Neutrophil (primary cell): ENCODE measurements around the gene WNT2B.

Source experiments
- H3K27ac ChIP-seq: fragments of 200-600 bp; sonication (generic); 2 replicates; pipeline ENCODE4 v1.5.1; 2016; ENCODE audit warnings: mild to moderate bottlenecking, moderate library complexity
- H3K27me3 ChIP-seq: fragments of 200-600 bp; sonication (generic); 2 replicates; pipeline ENCODE4 v1.6.0; 2016; ENCODE audit warnings: mild to moderate bottlenecking
- H3K36me3 ChIP-seq: fragments of 200-600 bp; sonication (generic); 2 replicates; pipeline ENCODE4 v1.5.1; 2017
- H3K4me1 ChIP-seq, 2 experiments: fragments of 200-600 bp in 1 of 2; sonication (generic) in 1 of 2; 1 replicate in 1 of 2; 2 replicates in 1 of 2; pipeline versions ENCODE4 v1.5.1 to v1.6.1; 2013 to 2016; ENCODE audit warnings: low read depth in 1 of 2, low read length in 1 of 2, mild to moderate bottlenecking in 1 of 2, moderate library complexity in 1 of 2; ENCODE audit not compliant: control insufficient read depth in 1 of 2, insufficient read depth in 1 of 2
- H3K4me3 ChIP-seq, 2 experiments: fragments of 200-600 bp in 1 of 2; sonication (generic) in 1 of 2; 1 replicate in 1 of 2; 2 replicates in 1 of 2; pipeline ENCODE4 v1.5.1; 2013 to 2016; ENCODE audit warnings: low read depth in 1 of 2, low read length in 1 of 2, mild to moderate bottlenecking in 1 of 2, moderate library complexity in 1 of 2
- H3K9me3 ChIP-seq: fragments of 200-600 bp; sonication (generic); 2 replicates; pipeline ENCODE4 v1.5.1; 2016
- TF ChIP-seq, protein P1 (sequence below): fragments of 200-600 bp; sonication (generic); IDR thresholded peaks from 2 replicates; pipeline ENCODE4 v1.5.1; 2016; ENCODE audit warnings: antibody characterized with exemption

Gene WNT2B

DNA sequence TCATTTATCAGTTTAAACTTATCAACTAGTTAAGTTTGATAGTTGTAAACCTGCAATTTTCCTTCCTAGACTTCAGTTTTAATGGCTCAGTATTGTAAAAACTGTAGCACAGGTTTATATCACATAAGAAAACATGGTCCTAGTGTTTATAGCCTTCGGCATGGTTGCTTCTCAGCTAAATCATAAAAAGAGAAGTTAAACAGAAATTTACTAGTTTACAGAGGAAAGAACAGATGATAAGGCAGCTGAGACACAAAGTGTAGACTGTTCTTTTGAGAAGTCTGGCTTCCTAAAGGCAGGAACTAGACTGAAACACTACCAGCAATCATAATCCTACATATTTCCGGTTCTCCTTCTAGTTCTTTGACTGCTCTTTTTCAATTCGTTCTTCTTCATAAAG, 39.8 kb downstream of the WNT2B start:
- Histone ChIP-seq H3K4me1 (no peaks in the 10 kb centered on the region), H3K9me3 (no peaks in the 10 kb centered on the region), H3K27ac (no peak overlapping the region), H3K4me3 (no peak overlapping the region), H3K27me3 (no peaks in the 10 kb centered on the region), H3K36me3 (no peaks in the 10 kb centered on the region)
- TF ChIP-seq, protein P1, sequence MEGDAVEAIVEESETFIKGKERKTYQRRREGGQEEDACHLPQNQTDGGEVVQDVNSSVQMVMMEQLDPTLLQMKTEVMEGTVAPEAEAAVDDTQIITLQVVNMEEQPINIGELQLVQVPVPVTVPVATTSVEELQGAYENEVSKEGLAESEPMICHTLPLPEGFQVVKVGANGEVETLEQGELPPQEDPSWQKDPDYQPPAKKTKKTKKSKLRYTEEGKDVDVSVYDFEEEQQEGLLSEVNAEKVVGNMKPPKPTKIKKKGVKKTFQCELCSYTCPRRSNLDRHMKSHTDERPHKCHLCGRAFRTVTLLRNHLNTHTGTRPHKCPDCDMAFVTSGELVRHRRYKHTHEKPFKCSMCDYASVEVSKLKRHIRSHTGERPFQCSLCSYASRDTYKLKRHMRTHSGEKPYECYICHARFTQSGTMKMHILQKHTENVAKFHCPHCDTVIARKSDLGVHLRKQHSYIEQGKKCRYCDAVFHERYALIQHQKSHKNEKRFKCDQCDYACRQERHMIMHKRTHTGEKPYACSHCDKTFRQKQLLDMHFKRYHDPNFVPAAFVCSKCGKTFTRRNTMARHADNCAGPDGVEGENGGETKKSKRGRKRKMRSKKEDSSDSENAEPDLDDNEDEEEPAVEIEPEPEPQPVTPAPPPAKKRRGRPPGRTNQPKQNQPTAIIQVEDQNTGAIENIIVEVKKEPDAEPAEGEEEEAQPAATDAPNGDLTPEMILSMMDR = no peak

DNA sequence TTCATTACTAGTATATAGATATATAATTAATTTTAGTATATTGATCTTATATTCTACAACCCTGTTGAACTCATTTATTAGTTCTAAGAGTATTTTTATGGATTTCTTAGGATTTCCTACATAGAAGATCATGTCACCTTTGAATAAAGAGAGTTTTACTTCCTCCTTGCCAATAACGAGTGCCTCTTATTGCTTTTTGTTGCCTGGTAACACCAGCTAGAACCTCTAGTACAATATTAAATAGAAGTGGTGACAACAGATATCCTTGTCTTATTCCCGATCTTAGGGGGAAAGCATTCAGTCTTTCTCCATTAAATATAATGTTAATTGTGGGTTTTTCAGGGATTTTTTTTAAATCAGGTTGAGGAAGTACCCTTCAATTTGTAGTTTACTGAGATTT, 40.8 kb downstream of the WNT2B start:
- no peak overlapping the region for H3K4me3 ChIP-seq
- H3K9me3 ChIP-seq = no peaks in the 10 kb centered on the region
- H3K4me1 ChIP-seq = no peaks in the 10 kb centered on the region
- no peak overlapping the region for H3K27ac ChIP-seq
- H3K27me3 ChIP-seq = no peaks in the 10 kb centered on the region
- H3K36me3 ChIP-seq = no peaks in the 10 kb centered on the region
- TF ChIP-seq, protein P1 = no peak

DNA sequence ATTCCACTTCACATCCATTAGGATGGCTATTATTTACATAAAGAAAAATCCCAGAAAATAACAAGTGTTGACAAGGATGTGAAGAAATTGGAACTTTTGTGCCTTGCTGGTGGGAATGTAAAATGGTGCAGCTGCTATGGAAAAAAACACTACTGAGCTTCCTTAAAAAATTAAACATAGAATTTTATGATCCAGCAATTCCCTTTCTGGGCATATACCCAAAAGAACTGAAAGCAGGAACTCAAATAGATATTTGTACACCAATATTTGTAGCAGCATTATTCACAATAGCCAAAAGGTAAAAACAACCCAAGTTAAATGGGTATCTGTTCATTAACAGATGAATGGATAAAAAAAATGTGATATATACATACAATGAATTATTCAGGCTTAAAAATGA, 45.6 kb downstream of the WNT2B start:
- no peaks in the 10 kb centered on the region for H3K4me1 ChIP-seq
- no peak overlapping the region for H3K27ac ChIP-seq
- no peaks in the 10 kb centered on the region for H3K27me3 ChIP-seq
- H3K9me3 ChIP-seq = no peaks in the 10 kb centered on the region
- TF ChIP-seq, protein P1 = no peak
- H3K4me3 ChIP-seq = no peak overlapping the region
- no peaks in the 10 kb centered on the region for H3K36me3 ChIP-seq

DNA sequence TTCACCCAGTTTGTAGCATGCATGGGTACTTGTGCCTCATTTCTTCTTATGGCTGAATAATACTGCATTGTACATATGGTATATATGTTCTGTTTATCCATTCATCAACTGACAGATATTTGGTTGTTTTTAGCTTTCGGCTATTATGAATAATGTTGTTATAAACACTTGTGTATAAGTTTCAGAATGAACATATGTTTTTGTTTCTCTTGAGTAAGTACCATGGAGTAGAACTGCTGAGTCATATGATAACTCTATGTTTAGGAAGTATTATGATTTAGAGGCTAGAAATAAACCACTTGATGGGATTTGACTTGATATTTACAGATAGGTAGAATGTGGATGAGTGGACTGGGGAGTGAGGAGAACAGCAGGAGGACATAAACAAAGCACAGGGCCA, 48.6 kb downstream of the WNT2B start:
- TF ChIP-seq, protein P1 = no peak
- Histone ChIP-seq H3K4me1 (no peaks in the 10 kb centered on the region), H3K27ac (no peak overlapping the region), H3K9me3 (no peaks in the 10 kb centered on the region), H3K36me3 (no peaks in the 10 kb centered on the region), H3K4me3 (no peak overlapping the region), H3K27me3 (no peaks in the 10 kb centered on the region)

DNA sequence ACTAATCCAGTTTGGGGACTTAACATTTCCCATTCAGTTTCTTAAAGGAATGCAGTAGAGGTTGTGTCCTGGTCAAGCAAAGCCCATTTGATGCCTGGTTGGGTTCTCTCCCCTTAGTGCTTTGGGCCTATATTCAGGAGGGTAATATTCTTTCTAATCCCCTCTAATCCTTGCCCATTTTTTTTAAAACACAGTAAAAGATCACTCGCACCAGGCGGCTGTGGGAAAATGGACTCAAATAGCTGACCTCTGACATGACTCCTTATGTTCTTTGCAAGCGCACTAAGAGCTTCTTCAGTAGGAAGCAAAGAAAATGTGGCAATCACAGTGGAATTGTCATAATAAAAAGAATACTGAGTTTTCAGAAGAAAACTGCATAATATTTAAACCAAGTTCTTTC, 49.9 kb downstream of the WNT2B start:
- H3K27ac ChIP-seq = no peak overlapping the region
- no peaks in the 10 kb centered on the region for H3K27me3 ChIP-seq
- no peaks in the 10 kb centered on the region for H3K9me3 ChIP-seq
- TF ChIP-seq, protein P1 = no peak
- no peaks in the 10 kb centered on the region for H3K36me3 ChIP-seq
- no peaks in the 10 kb centered on the region for H3K4me1 ChIP-seq
- no peak overlapping the region for H3K4me3 ChIP-seq

DNA sequence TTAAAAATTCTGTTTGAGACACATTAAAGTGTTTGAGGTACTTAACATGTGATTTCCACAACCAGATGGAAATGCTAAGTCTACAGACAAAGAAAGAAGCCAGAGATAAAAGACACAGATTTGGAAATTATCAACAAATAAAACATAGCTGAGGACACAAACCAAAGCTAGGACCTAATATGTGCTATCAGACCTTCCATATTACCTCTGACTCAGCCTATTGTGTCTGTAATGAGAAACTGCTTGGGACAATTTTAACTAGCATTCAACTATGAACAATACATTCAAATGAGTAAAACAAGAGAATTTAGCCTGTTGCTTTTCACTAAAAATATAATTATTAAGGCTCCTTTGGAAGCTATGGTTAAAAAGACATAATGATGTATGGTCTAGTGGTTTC, 54.6 kb downstream of the WNT2B start:
- Histone ChIP-seq H3K27me3 (no peaks in the 10 kb centered on the region), H3K36me3 (no peaks in the 10 kb centered on the region), H3K9me3 (no peaks in the 10 kb centered on the region), H3K4me3 (no peak overlapping the region), H3K27ac (no peak overlapping the region), H3K4me1 (no peaks in the 10 kb centered on the region)
- TF ChIP-seq, protein P1 = no peak
